Ishikawa (cell line): Measurements from ENCODE around the gene RNF220.
A peak's percentile ranks its signal among the peaks of the same experiment; 100 is the strongest.

Experiments used
- CEBPB ChIP-seq: IDR thresholded peaks from 2 replicates; pipeline ENCODE4 v1.6.1; 2012
- CREB1 ChIP-seq: IDR thresholded peaks from 2 replicates; pipeline ENCODE4 v1.6.1; 2012; ENCODE audit warnings: low read depth
- EGR1 ChIP-seq: IDR thresholded peaks from 2 replicates; pipeline ENCODE4 v1.6.1; 2012
- EP300 ChIP-seq: IDR thresholded peaks from 2 replicates; pipeline ENCODE4 v1.6.1; 2012; ENCODE audit warnings: borderline replicate concordance
- FOXM1 ChIP-seq: IDR thresholded peaks from 2 replicates; pipeline ENCODE4 v1.6.1; 2012; ENCODE audit warnings: low read depth, borderline replicate concordance
- NFIC ChIP-seq: IDR thresholded peaks from 2 replicates; pipeline ENCODE4 v1.6.1; 2012
- RAD21 ChIP-seq: IDR thresholded peaks from 2 replicates; pipeline ENCODE4 v1.6.1; 2012; ENCODE audit warnings: low read depth
- TAF1 ChIP-seq: IDR thresholded peaks from 2 replicates; pipeline ENCODE4 v1.6.1; 2012; ENCODE audit warnings: low read depth, mild to moderate bottlenecking
- TCF12 ChIP-seq: IDR thresholded peaks from 2 replicates; pipeline ENCODE4 v1.6.1; 2012; ENCODE audit warnings: low read depth
- TEAD4 ChIP-seq: IDR thresholded peaks from 2 replicates; pipeline ENCODE4 v1.6.1; 2012
- YY1 ChIP-seq: IDR thresholded peaks from 2 replicates; pipeline ENCODE4 v1.6.1; 2012; ENCODE audit warnings: low read depth
- ZBTB7A ChIP-seq: IDR thresholded peaks from 2 replicates; pipeline ENCODE4 v1.6.1; 2012; ENCODE audit warnings: low read depth
- TF ChIP-seq, protein P1 (sequence below): IDR thresholded peaks from 2 replicates; pipeline ENCODE4 v1.6.1; 2012
- TF ChIP-seq, protein P2 (sequence below): IDR thresholded peaks from 2 replicates; pipeline ENCODE4 v1.6.1; 2012
- TF ChIP-seq, protein P3 (sequence below): IDR thresholded peaks from 2 replicates; pipeline ENCODE4 v1.6.1; 2012; ENCODE audit warnings: low read depth, mild to moderate bottlenecking

The RNF220 gene

DNA sequence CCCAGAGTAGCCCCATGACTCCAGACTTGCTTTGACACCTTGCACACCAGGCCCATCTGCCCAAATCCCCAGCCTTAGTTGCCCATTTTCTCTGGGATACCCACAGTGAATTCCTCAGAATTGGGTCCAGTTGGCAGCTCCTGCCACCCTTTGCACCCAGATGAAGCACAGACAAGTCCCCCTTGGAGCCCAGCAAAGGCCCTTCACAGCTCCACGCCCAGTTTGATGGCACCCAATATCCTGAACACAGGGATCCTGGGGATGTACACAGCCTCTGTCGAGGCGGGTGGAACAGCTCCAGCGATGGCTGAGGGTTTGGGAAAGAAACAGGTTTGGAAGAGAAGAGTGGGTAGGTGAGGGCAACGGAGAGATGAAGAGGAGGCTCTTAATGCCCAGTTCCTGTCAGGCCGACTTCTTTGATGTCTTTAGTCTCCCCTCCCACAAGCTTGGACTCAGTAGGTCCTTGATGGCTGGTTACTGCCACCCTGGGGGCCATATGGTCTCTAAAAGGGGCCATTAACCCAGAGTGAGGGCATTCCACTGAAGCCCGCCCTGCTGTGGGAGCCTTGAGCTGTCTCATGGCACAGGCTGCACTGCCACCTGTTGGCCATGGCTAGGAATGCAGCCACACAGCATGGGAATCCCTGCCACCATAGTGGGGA, 247.5 kb downstream of the RNF220 start:
- TF ChIP-seq TEAD4 (peak; percentile 67), FOXM1 (no peak), NFIC (no peak), ZBTB7A (no peak), YY1 (peak; percentile 71; the same call in 1 of the 2 replicates), RAD21 (peak; percentile 91)

DNA sequence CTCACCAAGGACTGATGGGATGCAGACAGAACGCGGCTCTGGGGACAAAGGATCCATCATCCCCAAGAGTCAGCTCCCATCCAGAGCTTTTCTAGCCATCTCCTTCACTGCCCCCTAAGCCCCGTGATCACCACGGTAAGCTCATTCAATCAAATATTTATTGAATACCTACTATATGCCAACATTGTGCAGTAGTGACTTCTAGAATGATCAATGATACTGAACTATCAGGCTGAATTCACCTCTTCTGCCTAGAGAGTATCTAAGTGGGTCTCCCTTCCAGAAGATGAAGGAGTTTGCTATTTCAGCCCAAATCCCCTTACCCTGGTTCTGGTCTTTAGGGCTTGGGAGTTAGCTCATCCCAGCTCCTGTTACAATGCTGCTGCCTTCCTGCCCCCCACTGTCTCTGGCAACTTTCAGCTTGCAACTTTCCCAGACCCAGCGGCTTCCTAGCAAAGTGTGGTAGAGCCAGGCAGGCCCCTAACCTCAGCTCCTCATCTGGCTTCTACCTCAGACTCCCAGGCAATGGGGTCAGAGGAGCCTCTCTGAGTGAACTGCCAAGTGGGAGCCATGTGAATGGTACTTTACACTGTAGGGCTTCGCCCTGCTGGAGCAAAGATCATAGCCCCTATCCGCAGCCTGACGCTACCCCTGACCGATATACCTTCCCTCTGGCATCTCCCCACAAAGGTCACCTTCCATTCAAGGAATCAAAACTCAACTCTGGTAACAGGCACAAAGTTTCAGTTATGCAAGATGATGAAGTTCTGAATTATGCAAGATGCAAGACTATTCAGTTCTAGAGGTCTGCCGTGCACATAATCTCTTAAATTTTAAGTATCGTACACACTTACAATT, 248.3 kb downstream of the RNF220 start:
- TF ChIP-seq ZBTB7A (no peak), RAD21 (no peak), NFIC (no peak), TEAD4 (no peak), FOXM1 (no peak), CEBPB (no peak), TAF1 (no peak), EP300 (no peak), TCF12 (no peak)
- TF ChIP-seq, protein P1, sequence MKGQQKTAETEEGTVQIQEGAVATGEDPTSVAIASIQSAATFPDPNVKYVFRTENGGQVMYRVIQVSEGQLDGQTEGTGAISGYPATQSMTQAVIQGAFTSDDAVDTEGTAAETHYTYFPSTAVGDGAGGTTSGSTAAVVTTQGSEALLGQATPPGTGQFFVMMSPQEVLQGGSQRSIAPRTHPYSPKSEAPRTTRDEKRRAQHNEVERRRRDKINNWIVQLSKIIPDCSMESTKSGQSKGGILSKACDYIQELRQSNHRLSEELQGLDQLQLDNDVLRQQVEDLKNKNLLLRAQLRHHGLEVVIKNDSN: no peak
- TF ChIP-seq, protein P2, sequence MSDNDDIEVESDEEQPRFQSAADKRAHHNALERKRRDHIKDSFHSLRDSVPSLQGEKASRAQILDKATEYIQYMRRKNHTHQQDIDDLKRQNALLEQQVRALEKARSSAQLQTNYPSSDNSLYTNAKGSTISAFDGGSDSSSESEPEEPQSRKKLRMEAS: no peak; the same call in 1 of the 2 replicates
- TF ChIP-seq, protein P3, sequence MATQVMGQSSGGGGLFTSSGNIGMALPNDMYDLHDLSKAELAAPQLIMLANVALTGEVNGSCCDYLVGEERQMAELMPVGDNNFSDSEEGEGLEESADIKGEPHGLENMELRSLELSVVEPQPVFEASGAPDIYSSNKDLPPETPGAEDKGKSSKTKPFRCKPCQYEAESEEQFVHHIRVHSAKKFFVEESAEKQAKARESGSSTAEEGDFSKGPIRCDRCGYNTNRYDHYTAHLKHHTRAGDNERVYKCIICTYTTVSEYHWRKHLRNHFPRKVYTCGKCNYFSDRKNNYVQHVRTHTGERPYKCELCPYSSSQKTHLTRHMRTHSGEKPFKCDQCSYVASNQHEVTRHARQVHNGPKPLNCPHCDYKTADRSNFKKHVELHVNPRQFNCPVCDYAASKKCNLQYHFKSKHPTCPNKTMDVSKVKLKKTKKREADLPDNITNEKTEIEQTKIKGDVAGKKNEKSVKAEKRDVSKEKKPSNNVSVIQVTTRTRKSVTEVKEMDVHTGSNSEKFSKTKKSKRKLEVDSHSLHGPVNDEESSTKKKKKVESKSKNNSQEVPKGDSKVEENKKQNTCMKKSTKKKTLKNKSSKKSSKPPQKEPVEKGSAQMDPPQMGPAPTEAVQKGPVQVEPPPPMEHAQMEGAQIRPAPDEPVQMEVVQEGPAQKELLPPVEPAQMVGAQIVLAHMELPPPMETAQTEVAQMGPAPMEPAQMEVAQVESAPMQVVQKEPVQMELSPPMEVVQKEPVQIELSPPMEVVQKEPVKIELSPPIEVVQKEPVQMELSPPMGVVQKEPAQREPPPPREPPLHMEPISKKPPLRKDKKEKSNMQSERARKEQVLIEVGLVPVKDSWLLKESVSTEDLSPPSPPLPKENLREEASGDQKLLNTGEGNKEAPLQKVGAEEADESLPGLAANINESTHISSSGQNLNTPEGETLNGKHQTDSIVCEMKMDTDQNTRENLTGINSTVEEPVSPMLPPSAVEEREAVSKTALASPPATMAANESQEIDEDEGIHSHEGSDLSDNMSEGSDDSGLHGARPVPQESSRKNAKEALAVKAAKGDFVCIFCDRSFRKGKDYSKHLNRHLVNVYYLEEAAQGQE: no peak

DNA sequence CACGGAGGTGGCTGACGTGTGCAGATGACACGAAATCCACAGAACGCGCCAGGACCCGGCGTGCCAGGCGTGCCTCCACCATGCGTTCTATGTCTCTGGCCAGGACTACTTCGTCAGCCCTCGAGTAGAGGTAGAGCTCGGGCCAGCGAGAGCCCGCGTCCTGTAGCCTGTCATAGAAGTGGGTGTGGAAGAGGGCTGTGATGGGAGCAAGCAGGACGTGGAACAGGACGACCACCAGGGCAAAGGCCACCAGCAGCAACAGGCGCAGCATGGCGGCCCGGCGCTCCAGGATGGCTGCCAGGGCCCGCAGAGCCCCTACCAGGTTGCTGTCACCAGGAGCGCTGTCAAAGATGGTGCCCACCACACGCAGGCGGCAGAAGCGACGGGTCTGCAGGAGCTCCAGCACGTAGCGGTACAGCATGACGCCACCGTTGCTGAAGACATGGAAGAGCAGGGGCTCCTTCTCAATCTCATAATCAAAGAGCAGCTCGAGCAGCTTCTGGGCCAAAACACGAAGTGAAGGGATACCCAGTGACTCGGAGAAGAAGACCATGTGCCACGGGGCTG, 249.6 kb downstream of the RNF220 start:
- TF ChIP-seq CREB1 (no peak), ZBTB7A (no peak), TEAD4 (no peak), RAD21 (no peak), TAF1 (no peak), FOXM1 (no peak), NFIC (no peak)
- TF ChIP-seq, protein P1: no peak

DNA sequence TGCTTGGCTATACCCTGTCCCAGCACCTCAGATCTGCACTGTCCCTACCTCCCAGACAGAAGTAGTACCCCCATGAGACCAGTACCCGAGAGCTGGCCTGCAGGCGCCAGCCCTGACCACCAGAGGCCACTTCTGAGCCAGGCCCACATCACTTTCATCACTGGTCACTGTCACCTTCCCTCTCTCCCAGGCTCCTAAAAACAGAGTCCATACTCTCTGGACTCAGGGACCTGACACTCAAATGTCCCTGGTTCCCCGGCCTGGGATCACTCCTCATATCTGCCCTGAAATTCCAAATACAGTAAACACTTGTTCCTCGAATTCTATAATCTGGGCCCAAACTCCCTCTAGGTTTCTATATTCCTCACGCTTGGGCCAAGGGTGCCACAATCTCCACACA, 250.6 kb downstream of the RNF220 start:
- TF ChIP-seq RAD21: peak; percentile 63
- TF ChIP-seq EGR1: no peak

DNA sequence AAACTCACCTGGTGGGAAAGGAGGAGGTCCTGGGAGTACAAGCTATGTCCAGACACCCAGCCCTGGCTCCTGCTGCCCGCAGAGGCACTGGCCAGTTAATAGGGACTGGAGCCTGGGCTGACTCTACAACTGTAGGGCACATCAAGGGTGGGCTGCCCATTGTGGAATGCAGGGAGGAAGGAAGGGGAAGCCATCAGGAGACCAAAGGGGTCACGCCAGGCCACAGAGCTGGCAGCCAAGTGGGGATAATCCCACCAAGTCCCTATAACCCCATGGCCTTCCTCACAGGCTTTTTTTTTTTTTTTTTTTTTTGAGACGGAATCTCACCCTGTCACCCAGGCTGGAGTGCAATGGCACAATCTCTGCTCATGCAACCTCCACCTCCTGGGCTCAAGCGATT, 254.5 kb downstream of the RNF220 start:
- TF ChIP-seq NFIC (no peak), RAD21 (no peak), EGR1 (no peak), CREB1 (no peak), ZBTB7A (no peak), TEAD4 (no peak), CEBPB (no peak), TAF1 (no peak), YY1 (no peak), TCF12 (no peak), FOXM1 (no peak), EP300 (no peak)
- TF ChIP-seq, protein P3: no peak
- TF ChIP-seq, protein P1: no peak
- TF ChIP-seq, protein P2: no peak
